HFF-Myc (cell line): ENCODE data around the gene TMEM254.
"Not testable (repeated sequence)": the region's sequence is repeated elsewhere in the genome, so short reads cannot be mapped to it uniquely, and the experiment has no call there.

Experiments
- DNase-seq: peaks from one replicate; pipeline ENCODE4 v3.0.0-alpha.2; 2011; ENCODE audit warnings: low read depth; ENCODE audit errors: extremely low read depth
- H3K4me3 ChIP-seq: replicated peaks from 2 replicates; pipeline ENCODE4 v1.5.1; 2011; ENCODE audit warnings: low read depth, mild to moderate bottlenecking, control low read depth, low read length
- TF ChIP-seq, protein P1 (sequence below): IDR thresholded peaks from 2 replicates; pipeline ENCODE4 v1.5.1; 2012; ENCODE audit warnings: mild to moderate bottlenecking, low read depth, low read length, control low read depth; ENCODE audit errors: missing control alignments

TMEM254 gene

DNA sequence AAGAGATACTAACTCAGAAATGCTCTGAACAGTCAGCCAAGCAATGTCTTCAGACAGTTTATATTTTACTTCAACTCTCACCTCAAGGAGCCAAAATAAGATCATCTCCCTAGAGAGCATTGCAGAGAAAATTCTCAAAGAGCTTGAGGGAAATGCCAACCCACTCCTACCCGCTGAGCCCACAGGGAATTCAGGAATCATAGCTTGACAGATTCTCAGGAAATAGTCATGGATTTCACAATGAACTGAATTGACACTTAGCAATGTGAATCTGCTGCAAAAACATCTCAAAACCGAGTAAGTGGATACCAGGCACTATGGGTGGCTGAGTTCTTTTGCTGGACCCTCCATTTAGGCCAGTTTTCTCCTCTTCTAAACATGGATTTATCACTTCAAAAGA is 44.3 kb downstream of the TMEM254 start:
- TF ChIP-seq, protein P1, sequence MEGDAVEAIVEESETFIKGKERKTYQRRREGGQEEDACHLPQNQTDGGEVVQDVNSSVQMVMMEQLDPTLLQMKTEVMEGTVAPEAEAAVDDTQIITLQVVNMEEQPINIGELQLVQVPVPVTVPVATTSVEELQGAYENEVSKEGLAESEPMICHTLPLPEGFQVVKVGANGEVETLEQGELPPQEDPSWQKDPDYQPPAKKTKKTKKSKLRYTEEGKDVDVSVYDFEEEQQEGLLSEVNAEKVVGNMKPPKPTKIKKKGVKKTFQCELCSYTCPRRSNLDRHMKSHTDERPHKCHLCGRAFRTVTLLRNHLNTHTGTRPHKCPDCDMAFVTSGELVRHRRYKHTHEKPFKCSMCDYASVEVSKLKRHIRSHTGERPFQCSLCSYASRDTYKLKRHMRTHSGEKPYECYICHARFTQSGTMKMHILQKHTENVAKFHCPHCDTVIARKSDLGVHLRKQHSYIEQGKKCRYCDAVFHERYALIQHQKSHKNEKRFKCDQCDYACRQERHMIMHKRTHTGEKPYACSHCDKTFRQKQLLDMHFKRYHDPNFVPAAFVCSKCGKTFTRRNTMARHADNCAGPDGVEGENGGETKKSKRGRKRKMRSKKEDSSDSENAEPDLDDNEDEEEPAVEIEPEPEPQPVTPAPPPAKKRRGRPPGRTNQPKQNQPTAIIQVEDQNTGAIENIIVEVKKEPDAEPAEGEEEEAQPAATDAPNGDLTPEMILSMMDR = no peak
- no peak overlapping the region for H3K4me3 ChIP-seq
- DNase-seq = no peak

DNA sequence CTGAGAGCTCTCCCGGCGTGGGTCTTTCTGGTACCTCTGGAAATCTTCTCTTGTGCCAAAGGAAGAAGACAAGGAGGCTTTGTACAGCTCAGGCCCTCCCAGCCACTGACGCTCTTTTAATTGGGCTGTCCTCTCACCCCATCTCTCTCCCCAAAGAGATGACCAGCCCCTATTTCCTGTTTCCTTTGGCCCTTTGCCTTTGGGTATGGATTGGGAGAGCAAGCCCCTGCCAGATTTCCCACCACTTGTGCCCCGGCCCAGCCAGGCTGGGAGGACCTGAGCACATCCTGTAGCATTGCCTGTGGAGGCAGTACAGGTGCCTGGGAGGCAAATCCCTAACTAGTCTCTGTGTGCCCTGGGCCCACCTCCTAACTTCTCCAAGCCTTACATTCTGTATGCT is 48.4 kb downstream of the TMEM254 start:
- DNase-seq = no peak
- TF ChIP-seq, protein P1 = no peak
- no peak overlapping the region for H3K4me3 ChIP-seq

DNA sequence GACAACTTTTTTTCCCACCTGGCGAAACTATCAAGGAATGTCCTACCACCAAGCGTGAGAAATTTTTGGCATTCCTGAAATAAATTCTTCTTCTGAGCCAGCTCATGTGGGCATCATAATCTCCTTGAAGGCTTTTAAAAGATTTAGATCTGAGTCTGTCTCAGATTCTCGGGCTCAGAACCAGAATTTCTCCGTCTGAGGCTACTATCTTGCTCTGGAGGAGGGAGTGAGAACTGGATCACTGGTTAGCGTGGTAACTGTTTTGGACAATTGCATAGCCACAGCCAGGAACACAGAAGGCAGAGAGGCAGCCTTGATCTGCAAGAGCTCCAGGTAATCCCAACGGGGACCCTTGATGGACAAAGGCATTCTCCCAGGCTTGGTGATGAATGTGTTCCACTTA is 53.0 kb downstream of the TMEM254 start:
- no peak for DNase-seq

DNA sequence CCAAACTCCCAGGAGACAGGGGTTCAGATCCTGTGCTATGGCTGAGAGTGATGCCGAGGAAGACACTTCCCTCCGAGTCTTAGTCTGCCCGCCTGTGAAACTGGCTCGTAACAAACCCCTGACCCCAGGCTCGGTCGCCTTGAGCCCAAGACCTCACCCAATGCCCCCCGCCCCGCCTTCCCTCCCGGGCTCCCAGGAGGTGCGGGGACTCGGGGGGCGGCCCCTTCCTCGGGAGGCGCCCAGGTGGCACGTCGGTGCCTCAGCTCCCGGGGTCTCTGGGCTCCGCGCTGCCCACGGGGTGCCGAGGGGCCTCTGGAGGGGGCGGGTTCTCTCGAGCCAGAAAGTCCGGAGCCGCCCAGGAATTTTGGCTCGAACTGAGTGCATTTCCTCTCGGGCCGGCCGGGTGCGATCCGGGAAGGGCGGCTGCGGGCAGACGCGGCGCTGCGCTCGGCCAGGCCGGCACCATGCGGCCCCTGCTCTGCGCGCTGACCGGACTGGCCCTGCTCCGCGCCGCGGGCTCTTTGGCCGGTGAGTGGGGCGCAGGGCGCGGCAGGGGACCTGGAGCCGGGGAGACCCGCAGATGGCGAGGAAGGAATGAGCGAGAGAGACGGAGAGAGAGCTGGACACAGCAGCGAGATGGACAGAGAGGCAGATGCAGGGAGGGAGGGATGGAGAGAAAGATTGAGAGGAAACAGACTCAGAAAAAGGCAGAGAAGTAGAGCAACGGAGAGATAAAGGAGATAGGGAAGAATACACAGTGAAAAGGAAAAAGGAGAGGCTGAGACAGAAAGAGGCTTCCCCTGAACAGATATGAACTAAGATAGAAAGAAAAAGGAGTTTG is 54.1 kb downstream of the TMEM254 start, which contains the start of gene PLAC9:
TSS of gene PLAC9 (plus strand) at position 432 of the 841 bp plus-strand sequence. CDS start at position 465, 33 bp downstream.
- peak within 1 kb of the TSS; percentile 53 for H3K4me3 ChIP-seq
- no peak for DNase-seq
- TF ChIP-seq, protein P1 = no peak

More for the DNA sequence above, 53.0 kb downstream of the TMEM254 start:
- TF ChIP-seq, protein P1 = no peak
- H3K4me3 ChIP-seq = no peak overlapping the region

DNA sequence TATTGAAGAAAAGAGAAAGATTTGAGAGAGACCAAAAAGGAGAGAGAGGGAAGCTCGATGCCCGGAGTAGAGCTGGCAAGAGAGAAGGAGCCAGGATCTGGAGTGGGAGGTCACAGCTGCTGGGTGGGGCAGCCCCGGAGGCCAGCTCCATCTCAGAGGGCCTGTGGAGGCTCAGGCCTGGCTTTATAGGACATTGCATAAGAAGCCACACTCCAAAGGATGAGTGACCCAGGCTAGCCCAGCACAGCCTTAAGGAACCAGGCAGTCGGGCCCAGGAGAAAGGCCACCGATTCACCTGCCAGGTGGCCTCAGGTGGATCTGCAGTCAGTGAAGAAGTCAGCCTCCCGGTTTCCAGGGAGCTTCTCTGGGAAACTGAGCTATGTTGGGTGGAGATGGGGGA is 54.7 kb downstream of the TMEM254 start:
- H3K4me3 ChIP-seq = peak overlapping the region; percentile 53
- no peak for DNase-seq
- TF ChIP-seq, protein P1 = no peak

DNA sequence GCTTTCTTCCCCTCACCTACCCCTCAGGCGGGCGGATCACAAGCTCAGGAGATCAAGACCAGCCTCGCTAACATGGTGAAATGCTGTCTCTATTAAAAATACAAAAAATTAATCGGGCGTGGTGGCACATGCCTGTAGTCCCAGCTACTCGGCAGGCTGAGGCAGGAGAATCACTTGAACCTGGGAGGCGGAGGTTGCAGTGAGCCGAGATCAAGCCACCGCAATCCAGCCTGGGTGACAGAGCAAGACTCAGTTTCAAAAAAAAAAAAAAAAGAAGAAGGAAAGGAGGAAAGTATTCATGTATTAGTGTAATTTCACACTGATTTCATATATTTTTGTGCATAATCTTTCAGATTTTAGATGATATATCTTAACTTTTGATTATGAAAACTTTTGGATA is 55.2 kb downstream of the TMEM254 start:
- H3K4me3 ChIP-seq = peak overlapping the region; percentile 53

DNA sequence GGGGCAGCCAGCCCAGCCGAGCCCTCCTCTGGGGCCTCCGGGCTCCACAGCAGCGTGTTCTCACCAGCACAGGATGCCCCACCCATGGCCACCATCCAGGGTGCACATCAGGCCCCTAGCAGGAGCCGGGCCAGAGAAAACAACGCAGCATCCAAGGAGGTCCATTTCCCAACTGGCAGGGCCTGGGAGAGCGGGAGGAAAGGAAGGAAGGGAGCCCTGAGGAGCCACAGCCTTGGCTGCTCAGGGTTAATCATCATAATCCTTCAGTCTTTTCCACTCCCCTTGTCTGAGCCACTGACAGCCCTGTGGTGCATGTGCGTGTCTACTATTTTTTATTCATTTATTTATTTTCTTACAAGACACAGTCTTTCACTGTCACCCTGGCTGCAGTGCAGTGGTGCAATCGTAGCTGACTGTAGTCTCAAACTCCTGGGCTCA is 57.7 kb downstream of the TMEM254 start:
- H3K4me3 ChIP-seq = no peak overlapping the region
- DNase-seq = peak; percentile 41
- TF ChIP-seq, protein P1 = no peak

More for the DNA sequence above, 55.2 kb downstream of the TMEM254 start:
- not testable (repeated sequence) for DNase-seq
